Aorta (tissue), 5 donors: ENCODE measurements around the gene PPP1R16B. TPM values are rescaled to one million over a fixed set of nuclear protein-coding genes. Genes with fewer than 3 reads are reported as not detected.
"Not testable (repeated sequence)": the region's sequence is repeated elsewhere in the genome, so short reads cannot be mapped to it uniquely, and the experiment has no call there.

Experiments
- ATAC-seq: fragments of 200-7000 bp; cut with Tn5 transposase; one replicate; pipeline ENCODE4 v1.9.1; 2022; ENCODE audit warnings: moderate library complexity; ENCODE audit not compliant: low FRiP score
- DNase-seq, 2 donors: peaks; one replicate each; pipeline ENCODE4 v3.0.0-alpha.2; 2020
- H3K27ac ChIP-seq, 2 donors: one replicate each; pipeline ENCODE4 v1.5.1; 2013; ENCODE audit warnings: low read length in 2 of 2, mild to moderate bottlenecking in 2 of 2, moderate library complexity in 2 of 2, control low read depth in 1 of 2, inconsistent platforms in 1 of 2, low read depth in 1 of 2
- H3K27me3 ChIP-seq, 2 donors: one replicate each; pipeline ENCODE4 v1.6.1; 2013; ENCODE audit warnings: control low read depth in 1 of 2, low read length in 1 of 2, mild to moderate bottlenecking in 1 of 2, moderate library complexity in 1 of 2; ENCODE audit not compliant: insufficient read depth in 2 of 2, control insufficient read depth in 1 of 2
- H3K36me3 ChIP-seq, 2 donors: one replicate each; pipeline ENCODE4 v1.6.1; 2013; ENCODE audit warnings: control low read depth in 1 of 2, low read length in 1 of 2, mild to moderate bottlenecking in 1 of 2; ENCODE audit not compliant: insufficient read depth in 2 of 2, control insufficient read depth in 1 of 2
- H3K4me1 ChIP-seq, 2 donors: one replicate each; pipeline ENCODE4 v1.6.1; 2013; ENCODE audit warnings: low read length in 2 of 2, control low read depth in 1 of 2, mild to moderate bottlenecking in 1 of 2, moderate library complexity in 1 of 2; ENCODE audit not compliant: insufficient read depth in 2 of 2, control insufficient read depth in 1 of 2
- H3K4me3 ChIP-seq, 2 donors: one replicate each; pipeline ENCODE4 v1.5.1; 2013; ENCODE audit warnings: low read length in 2 of 2, control low read depth in 1 of 2, mild to moderate bottlenecking in 1 of 2
- H3K9me3 ChIP-seq: one replicate; pipeline ENCODE4 v1.6.1; 2013; ENCODE audit warnings: mild to moderate bottlenecking, low read length; ENCODE audit not compliant: control insufficient read depth
- WGBS, 2 donors: extraction: QIAGEN DNeasy Blood & Tissue Kit; methylation state at CpG; one replicate each; pipeline ENCODE4 v1.1.7; 2013; 5-methylcytosine and 5-hydroxymethylcytosine counted together
- intact Hi-C, 2 donors: fragments of 100-400 bp; cut with DNase I; formaldehyde crosslinking; loops; one replicate each; pipeline versions ENCODE4 v1.14.2 to v1.15.0; 2022
- polyA plus RNA-seq, 2 donors: library from polyadenylated mRNA; stranded (reverse); fragments of 200-250 nt; gene quantifications; one replicate each; pipeline ENCODE4 v1.2.3, GENCODE V29; 2013
- total RNA-seq, 2 donors: library from RNA; stranded (reverse); fragmentation: NEBNext Ultra II Directional; extraction: Animal tissue kit (Norgen Biotek cat#: 25700); gene quantifications; one replicate each; pipeline ENCODE4 v1.2.1, GENCODE V29; 2021
- donor health status: healthy with polysubstance abuse.
- donor health status: Bipolar disorder and iron deficiency.
- donor health status: DM: no; HTN: no; CAD: no.
- donor health status: DM: no; HTN: no; CAD: no.
- donor health status: DM: yes; HTN: yes; CAD: no.

The PPP1R16B gene
- total and polyA plus RNA-seq, 4 donors: 0.97 to 17.6 (median 7.3) TPM

- H3K4me1 ChIP-seq: no peaks in the 10 kb centered on the region
- peaks cover 3% of the 10 kb centered on the region for H3K9me3 ChIP-seq
- H3K36me3 ChIP-seq: no peaks in the 10 kb centered on the region
- WGBS, 2 donors: 91 to 94% methylated on average over 7 of the region's 7 CpGs
- H3K4me3 ChIP-seq: no peak overlapping the region
- ATAC-seq (no peak), DNase-seq (no peak)
- H3K27ac ChIP-seq: no peak overlapping the region
- no peaks in the 10 kb centered on the region for H3K27me3 ChIP-seq
- intact Hi-C loops: loop anchor here in 1 of 2 donors (10.0 kb wide), 1 partner anchor 143 kb away; no protein-coding TSS in a partner anchor
Observed at GRCh38 chr20:38787870-38788269, 17.6 kb upstream of the PPP1R16B start.

DNA sequence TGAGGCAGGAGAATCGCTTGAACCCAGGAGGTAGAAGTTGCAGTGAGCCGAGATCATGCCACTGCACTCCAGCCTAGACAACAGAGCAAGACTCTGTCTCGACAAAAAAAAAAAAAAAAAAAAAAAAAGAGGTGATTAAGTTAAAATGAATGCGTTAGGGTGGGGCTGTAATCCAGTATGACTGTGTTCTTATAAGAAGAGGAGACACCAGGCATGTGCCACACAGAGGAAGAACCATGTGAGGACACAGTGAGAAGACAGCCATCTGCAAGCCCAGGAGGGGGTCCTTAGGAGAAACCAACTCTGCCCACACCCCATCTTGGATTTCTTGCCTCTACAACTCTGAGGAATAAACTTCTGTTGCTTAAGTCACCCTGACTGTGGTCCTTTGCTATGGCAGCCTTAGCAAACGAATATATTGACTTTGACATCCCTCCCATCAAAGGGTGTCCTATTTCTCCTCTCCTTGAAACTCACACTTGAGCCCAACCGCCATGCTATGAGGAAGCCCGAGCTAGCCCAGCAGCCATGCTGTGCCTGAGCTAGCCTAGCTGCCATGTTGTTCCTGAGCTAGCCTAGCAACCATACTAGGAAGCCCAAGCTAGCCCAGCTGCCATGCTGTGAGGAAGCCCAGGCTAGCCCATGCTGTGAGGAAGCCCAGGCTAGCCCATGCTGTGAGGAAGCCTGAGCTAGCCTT lies 15.8 kb upstream of the PPP1R16B start:
- no peaks in the 10 kb centered on the region for H3K27me3 ChIP-seq
- WGBS, 2 donors: 81 to 82% methylated on average over 7 of the region's 7 CpGs
- intact Hi-C loops: loop anchor here (1.0 to 10.0 kb wide), 2 partner anchors 143 to 145 kb away; no protein-coding TSS in a partner anchor
- DNase-seq (no peak), ATAC-seq (no peak)
- H3K9me3 ChIP-seq: peaks cover 3% of the 10 kb centered on the region
- H3K36me3 ChIP-seq: no peaks in the 10 kb centered on the region
- H3K4me3 ChIP-seq: no peak overlapping the region
- H3K4me1 ChIP-seq: no peaks in the 10 kb centered on the region
- no peak overlapping the region for H3K27ac ChIP-seq

- H3K27me3 ChIP-seq: no peaks in the 10 kb centered on the region
- intact Hi-C loops: loop anchor here in 1 of 2 donors (1.0 kb wide), 1 partner anchor 144 kb away; no protein-coding TSS in a partner anchor
- 38 to 46% methylated on average over 16 of the region's 16 CpGs for WGBS, 2 donors
- ATAC-seq (no peak), DNase-seq (no peak)
- no peak overlapping the region for H3K4me3 ChIP-seq
- no peaks in the 10 kb centered on the region for H3K4me1 ChIP-seq
- no peak overlapping the region for H3K27ac ChIP-seq
- H3K9me3 ChIP-seq: peaks cover 3% of the 10 kb centered on the region
- H3K36me3 ChIP-seq: no peaks in the 10 kb centered on the region
Observed at GRCh38 chr20:38790200-38791053, 15.1 kb upstream of the PPP1R16B start.

DNA sequence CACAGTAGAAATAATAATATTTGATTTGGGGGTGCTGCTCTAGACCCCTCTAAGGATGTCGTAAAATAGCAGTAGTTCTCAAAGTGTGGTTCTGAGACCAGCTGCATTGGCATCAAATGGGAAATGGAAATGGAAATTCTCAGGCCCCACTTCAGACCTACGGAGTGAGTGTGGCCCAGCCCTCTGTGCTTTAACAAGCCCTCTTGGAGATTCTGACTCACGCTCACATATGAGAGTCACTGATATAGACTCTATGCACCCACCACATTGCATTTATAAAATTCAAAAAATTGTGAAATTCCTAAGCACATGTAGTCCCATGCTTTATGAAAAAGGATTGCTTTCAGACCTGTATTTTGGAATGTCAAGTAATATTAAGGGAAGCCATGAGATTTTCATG lies 14.2 kb upstream of the PPP1R16B start:
- 69 to 80% methylated on average over 3 of the region's 3 CpGs for WGBS, 2 donors

GRCh38 chr20:38791940-38792339 lies 13.6 kb upstream of the PPP1R16B start:
- H3K4me1 ChIP-seq: no peaks in the 10 kb centered on the region
- H3K36me3 ChIP-seq: no peaks in the 10 kb centered on the region
- intact Hi-C loops: no loop called here
- DNase-seq (no peak), ATAC-seq (no peak)
- H3K27me3 ChIP-seq: no peaks in the 10 kb centered on the region
- H3K27ac ChIP-seq: no peak overlapping the region
- H3K4me3 ChIP-seq: no peak overlapping the region
- peaks cover 3% of the 10 kb centered on the region for H3K9me3 ChIP-seq
- WGBS, 2 donors: 77 to 90% methylated on average over 1 of the region's 1 CpG

More for the DNA sequence above, 14.2 kb upstream of the PPP1R16B start:
- Histone ChIP-seq H3K4me1 (no peaks in the 10 kb centered on the region), H3K27me3 (no peaks in the 10 kb centered on the region), H3K4me3 (no peak overlapping the region), H3K9me3 (peaks cover 3% of the 10 kb centered on the region), H3K36me3 (no peaks in the 10 kb centered on the region), H3K27ac (no peak overlapping the region)
- ATAC-seq (no peak), DNase-seq (no peak)
- intact Hi-C loops: no loop called here

DNA sequence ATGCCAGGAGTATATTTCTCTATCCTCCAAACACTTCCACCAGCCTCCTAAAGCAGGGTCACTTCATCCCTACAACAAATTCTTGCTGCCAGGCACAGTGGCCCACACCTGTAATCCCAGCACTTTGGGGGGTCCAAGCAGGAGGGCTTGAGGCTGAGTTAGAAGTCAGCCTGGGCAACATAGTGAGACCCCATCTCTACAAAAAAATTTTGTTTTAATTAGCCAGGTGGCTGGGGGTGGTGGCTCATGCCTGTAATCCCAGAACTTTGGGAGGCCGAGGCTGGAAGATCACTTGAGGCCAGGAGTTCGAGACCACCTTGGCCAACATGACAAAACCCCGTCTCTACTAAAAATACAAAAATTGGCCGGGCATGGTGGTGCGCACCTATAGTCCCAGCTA lies 11.4 kb upstream of the PPP1R16B start:
- DNase-seq, H3K27me3 ChIP-seq, H3K4me3 ChIP-seq, intact Hi-C loops, H3K9me3 ChIP-seq, H3K4me1 ChIP-seq, H3K36me3 ChIP-seq, H3K27ac ChIP-seq, ATAC-seq: not testable (repeated sequence)
- WGBS, 2 donors: 85 to 93% methylated on average over 5 of the region's 5 CpGs

- WGBS, 2 donors: 80 to 81% methylated on average over 3 of the region's 3 CpGs
- no peaks in the 10 kb centered on the region for H3K27me3 ChIP-seq
- H3K4me3 ChIP-seq: no peak overlapping the region
- ATAC-seq: no peak
- no peak overlapping the region for H3K27ac ChIP-seq
- no peaks in the 10 kb centered on the region for H3K4me1 ChIP-seq
- no peak for DNase-seq
- H3K36me3 ChIP-seq: no peaks in the 10 kb centered on the region
- intact Hi-C loops: no loop called here
- no peaks in the 10 kb centered on the region for H3K9me3 ChIP-seq
Observed at GRCh38 chr20:38798266-38798665, 7.2 kb upstream of the PPP1R16B start.

DNA sequence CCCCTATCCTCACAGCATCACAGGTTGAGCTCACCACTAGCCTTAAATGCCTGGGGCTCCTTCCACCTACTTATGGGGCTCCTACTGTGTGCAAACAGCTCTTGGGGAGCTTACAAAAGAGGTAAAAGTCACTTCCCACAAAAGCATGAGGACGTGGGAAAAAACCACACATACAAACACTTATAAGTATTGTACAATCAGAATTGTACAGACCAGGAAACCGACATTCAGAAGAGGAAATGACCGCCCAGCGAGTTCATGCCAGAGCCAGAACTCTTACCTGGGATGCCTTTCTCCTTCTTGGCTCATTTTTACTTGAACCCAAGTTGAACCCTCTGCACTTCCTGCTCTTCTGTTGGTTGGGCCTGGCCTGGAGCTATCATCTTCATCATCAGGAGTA lies 6.3 kb upstream of the PPP1R16B start:
- Histone ChIP-seq H3K4me1 (no peaks in the 10 kb centered on the region), H3K36me3 (no peaks in the 10 kb centered on the region), H3K9me3 (no peaks in the 10 kb centered on the region), H3K4me3 (no peak overlapping the region), H3K27ac (no peak overlapping the region), H3K27me3 (no peaks in the 10 kb centered on the region)
- intact Hi-C loops: no loop called here
- ATAC-seq (no peak), DNase-seq (no peak)
- WGBS, 2 donors: 77 to 87% methylated on average over 4 of the region's 4 CpGs
